ENCODE data around the gene SLC25A15.

The SLC25A15 gene

GRCh38 chr13:40790154-40790616 is 774 bp downstream of the SLC25A15 start:
- TF ChIP-seq, protein P1, sequence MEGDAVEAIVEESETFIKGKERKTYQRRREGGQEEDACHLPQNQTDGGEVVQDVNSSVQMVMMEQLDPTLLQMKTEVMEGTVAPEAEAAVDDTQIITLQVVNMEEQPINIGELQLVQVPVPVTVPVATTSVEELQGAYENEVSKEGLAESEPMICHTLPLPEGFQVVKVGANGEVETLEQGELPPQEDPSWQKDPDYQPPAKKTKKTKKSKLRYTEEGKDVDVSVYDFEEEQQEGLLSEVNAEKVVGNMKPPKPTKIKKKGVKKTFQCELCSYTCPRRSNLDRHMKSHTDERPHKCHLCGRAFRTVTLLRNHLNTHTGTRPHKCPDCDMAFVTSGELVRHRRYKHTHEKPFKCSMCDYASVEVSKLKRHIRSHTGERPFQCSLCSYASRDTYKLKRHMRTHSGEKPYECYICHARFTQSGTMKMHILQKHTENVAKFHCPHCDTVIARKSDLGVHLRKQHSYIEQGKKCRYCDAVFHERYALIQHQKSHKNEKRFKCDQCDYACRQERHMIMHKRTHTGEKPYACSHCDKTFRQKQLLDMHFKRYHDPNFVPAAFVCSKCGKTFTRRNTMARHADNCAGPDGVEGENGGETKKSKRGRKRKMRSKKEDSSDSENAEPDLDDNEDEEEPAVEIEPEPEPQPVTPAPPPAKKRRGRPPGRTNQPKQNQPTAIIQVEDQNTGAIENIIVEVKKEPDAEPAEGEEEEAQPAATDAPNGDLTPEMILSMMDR (IDR thresholded peaks at IDR 0.05; ENCODE audit: low read depth, low read length), result no peak
- no peak for DNase-seq (ENCODE audit: low read depth, low spot score)
- in situ Hi-C loops (cut with HindIII; ENCODE audit: low sequenced_read_pairs), result no loop called here
- peak overlapping the region; percentile 66 for H3K4me3 ChIP-seq (ENCODE audit: low read depth, low read length)

DNA sequence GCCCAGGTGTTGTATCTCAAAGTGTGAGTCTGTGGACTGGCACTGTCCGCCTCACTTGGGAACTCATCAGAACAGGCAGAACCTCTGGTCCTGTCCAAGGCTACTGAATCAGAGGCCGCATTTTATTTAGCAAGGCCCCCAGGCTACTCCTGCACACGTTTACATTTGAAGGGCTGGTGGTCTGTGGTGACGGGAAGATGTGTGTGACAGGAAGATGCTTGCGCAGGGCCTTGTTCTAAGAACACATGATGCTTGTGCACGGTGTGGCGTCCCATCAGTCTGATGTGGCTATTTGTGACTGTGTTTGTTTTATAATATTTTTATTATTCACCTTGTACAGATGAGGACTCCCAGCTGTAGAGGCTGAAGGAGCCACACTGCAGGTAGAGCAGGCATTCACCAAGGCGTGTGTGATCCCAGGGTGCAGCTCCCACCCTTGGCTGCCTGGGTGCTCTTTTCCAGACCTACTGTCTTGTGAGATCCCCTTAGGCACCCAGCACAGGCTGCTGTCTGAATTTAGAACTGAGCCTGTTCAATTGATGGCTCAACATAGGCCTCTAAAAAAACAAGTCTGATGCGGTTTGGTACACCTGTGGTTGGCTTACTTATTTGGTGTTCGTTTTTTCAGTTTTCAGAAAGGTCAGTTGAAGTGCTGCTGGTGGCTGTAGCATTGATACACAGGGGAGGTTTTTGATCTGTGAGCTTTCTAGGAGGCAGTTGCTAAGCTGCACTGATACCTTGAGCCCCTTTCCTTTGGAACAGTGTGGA is 3.1 kb downstream of the SLC25A15 start:
- no peak for DNase-seq (ENCODE audit: low read depth, low spot score)
- TF ChIP-seq, protein P1 (IDR thresholded peaks at IDR 0.05; ENCODE audit: low read depth, low read length), result no peak
- H3K4me3 ChIP-seq (ENCODE audit: low read depth, low read length), result no peak overlapping the region
- in situ Hi-C loops (cut with HindIII; ENCODE audit: low sequenced_read_pairs), result no loop called here

DNA sequence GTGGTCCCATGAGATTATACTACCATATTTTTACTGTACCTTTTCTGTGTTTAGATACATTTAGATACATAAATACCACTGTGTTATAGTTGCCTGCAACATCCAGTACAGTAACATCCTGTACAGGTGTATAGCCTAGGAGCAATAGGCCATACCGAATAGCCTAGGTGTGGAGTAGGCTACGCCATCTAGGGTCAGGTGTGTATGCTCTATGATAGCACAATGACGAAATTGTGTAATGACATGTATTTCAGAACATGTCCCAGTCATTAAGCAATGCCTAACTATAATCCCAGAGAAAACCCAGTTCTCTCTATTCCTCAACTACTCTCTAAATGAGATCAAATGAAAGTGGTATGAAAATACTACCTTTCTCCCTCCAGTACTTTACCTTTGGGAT is 3.9 kb downstream of the SLC25A15 start:
- in situ Hi-C loops (cut with HindIII; ENCODE audit: low sequenced_read_pairs), result no loop called here
- TF ChIP-seq, protein P1 (IDR thresholded peaks at IDR 0.05; ENCODE audit: low read depth, low read length), result no peak
- DNase-seq (ENCODE audit: low read depth, low spot score), result no peak
- H3K4me3 ChIP-seq (ENCODE audit: low read depth, low read length), result no peak overlapping the region

- TF ChIP-seq, protein P1 (IDR thresholded peaks at IDR 0.05; ENCODE audit: low read depth, low read length), result no peak
- in situ Hi-C loops (cut with HindIII; ENCODE audit: low sequenced_read_pairs), result no loop called here
- no peak overlapping the region for H3K4me3 ChIP-seq (ENCODE audit: low read depth, low read length)
- DNase-seq (ENCODE audit: low read depth, low spot score), result no peak
Observed at GRCh38 chr13:40794414-40795368, 5.3 kb downstream of the SLC25A15 start.

GRCh38 chr13:40796649-40797048 is 7.2 kb downstream of the SLC25A15 start:
- TF ChIP-seq, protein P1 (IDR thresholded peaks at IDR 0.05; ENCODE audit: low read depth, low read length), result no peak
- DNase-seq (ENCODE audit: low read depth, low spot score), result no peak
- in situ Hi-C loops (cut with HindIII; ENCODE audit: low sequenced_read_pairs), result no loop called here
- no peak overlapping the region for H3K4me3 ChIP-seq (ENCODE audit: low read depth, low read length)

DNA sequence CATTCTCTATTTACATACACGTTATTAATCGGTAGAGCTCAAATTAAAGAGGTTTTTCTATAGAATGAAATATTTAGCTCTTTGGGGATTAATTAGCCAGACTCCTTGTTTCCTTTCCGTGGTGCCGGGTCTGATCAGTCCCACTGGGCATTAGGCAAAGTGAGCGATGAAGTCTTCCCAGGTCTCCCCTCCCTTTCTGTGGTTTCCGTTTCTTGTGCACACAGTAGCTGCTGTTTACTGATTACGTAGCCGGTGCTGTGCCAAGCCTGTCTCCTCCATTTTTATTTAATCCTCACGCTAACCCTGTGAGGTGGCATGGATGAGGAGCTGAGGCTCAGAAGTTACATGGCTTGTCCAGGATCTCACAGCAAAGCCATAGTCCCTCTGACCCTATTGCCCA is 9.0 kb downstream of the SLC25A15 start:
- no peak for DNase-seq (ENCODE audit: low read depth, low spot score)
- TF ChIP-seq, protein P1 (IDR thresholded peaks at IDR 0.05; ENCODE audit: low read depth, low read length), result no peak
- H3K4me3 ChIP-seq (ENCODE audit: low read depth, low read length), result no peak overlapping the region
- in situ Hi-C loops (cut with HindIII; ENCODE audit: low sequenced_read_pairs), result no loop called here

Data from astrocyte of the spinal cord (primary cell).